HG03025 (cell line): ENCODE measurements around the gene CPLX1.

Experiments
- ATAC-seq: cut with Tn5 transposase; IDR thresholded peaks from one replicate; pipeline ENCODE4 v1.9.1; 2021; ENCODE audit warnings: mild to moderate bottlenecking, moderate library complexity; ENCODE audit not compliant: unreplicated experiment, low FRiP score

Gene CPLX1

DNA sequence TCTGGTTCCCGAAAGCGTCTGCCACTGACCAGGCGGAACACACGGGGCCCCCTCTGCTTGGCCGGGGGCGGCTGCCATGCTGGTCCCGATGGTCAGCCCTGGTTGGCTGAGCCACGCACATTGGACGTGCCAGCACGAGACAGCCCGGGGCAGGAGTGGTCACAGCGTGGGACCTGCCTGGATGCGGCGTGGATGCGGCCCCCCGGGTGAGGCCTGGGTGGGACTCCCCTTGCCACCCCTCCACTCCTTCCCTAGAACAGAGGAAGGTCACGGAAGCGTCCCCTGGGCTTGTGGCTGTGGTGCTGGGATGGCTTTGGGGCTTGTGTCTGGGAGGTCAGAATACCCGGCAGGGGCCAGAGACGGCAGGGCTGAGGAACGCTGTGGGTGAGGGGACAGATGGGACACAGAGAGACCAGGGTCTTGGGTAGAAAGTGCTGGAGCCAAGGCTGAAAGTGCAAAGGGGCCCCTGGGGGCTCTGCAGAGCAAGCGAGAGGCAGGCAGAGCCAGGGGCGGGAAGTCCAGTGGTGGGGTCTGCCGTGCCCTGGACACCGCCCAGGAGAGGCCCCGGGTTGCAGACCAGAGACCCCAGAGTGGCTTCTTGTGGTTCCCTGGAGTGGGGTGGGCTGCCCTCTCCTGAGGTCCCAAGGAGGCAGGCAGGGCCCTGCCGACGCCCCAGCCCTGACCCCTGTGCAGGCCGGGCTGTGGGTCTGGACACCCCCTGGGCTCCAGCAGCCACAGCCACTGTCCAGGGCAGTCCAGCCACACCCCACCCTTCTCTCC, 8.6 kb upstream of the CPLX1 start:
- ATAC-seq = no peak

DNA sequence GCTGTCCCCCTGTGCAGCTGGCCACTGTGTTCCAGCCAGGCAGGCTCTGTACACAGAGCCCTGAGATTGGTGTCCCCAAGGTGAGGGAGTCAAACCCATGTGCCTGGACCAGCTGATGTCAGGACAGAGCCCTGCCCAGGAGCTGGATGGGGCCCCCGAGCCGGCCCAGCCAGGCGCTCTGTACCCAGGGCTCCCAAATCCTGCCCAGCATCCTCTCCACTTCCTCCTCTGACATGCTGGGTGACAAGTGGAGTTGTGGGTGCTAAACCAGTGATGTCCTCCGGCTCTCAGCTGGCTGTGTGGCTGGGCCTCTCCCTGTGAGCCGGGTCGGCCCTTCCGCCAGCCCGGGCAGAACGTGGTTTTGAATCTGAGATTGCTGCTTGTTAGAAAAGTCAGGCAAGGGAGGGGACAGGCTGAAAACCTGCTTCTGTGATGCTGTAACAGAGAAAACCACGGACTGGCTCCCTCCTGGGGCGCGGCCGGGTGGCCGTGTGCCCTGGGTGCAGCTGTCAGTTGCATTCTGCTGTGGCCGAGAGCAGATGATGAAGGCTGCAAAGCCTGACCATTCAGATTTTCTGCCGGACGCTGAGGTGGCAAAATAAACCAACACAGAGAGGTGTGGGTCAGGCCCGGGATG, 7.9 kb upstream of the CPLX1 start:
- no peak for ATAC-seq

GRCh38 chr4:833156-833555, 7.2 kb upstream of the CPLX1 start:
- no peak for ATAC-seq

DNA sequence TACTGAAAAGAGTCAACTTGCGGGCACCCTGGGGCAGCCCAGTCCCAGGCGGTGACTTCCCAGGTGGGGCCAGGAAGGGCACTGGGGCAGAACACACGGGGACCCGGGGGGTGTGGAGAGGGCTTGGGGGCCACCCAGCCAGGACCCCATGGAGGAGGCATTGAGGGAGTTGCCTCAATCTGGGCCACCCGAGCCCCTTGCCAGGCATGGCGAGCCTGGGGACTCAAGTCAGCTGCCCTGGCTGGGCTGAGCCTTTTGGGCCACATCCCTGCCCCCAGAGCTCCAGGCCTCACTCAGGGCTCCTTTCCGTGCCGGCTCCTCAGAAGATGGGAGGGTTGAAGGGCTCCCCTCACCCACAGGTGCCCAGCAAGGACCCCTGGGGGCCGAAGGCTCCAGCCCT, 6.6 kb upstream of the CPLX1 start:
- no peak for ATAC-seq

DNA sequence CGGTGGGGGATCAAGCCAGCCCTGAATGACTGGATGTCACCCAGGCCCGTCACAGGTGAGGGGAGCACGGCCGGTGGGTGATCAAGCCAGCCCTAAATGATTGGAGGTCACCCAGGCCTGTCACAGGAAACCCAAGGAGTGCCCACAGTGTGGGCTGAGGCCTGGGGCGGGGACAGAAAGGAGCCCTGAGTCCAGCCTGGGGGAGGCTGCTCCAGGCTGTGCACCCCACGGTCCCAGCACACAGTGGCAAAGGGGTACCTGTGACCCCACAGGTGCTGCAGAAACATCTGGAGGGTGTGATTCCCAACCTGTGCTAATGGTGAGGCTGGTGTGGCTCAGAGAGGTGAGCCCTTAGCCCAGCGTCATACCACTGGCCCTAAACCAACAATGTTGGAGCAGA, 6.2 kb upstream of the CPLX1 start:
- no peak for ATAC-seq

GRCh38 chr4:831483-831805, 5.5 kb upstream of the CPLX1 start:
- no peak for ATAC-seq

DNA sequence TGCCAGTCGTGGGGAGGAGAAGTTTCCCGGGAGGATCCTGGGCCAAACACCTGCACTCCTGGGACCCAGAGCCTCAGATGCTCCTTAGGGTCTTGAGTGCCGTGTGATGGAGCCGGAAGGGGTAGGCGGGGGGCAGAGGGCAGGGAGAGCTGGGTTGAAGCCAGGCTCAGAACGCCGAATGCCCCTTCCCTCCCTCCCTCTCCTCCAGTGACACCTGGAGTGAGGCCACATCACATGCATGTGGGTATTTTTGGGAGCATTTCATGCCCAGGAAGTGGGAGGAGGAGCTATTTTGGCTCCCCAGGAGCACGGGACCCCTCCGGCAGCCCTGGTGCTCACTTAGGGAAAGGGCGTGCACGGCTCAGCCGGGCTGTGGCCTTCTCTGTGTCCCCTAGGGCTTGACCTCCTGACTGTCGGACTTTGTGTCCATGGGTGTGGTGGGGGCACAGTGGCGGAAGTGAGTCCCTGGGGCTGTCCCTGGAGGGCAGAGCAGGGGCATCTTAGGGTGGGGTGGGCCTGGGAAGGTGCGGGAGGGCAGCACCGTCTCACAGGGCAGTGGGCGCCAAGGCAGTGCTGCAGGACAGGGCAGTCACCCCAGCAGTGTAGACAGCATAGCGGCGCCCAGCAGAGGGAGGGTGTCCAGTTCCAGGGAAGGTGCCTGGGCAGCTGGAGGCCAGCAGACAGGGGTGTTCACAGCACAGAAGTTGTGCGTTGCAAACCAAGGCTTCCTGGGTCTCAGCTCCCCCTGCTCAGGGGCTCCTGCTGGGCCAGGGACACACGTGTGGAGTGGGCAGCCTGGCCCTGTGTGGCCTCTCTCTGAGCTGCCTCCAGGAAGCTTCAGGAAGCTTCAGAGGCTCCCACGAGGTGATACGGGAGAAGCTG, 4.9 kb upstream of the CPLX1 start:
- no peak for ATAC-seq

- no peak for ATAC-seq
These were observed 4.1 kb upstream of the CPLX1 start for GRCh38 chr4:829761-830600.

DNA sequence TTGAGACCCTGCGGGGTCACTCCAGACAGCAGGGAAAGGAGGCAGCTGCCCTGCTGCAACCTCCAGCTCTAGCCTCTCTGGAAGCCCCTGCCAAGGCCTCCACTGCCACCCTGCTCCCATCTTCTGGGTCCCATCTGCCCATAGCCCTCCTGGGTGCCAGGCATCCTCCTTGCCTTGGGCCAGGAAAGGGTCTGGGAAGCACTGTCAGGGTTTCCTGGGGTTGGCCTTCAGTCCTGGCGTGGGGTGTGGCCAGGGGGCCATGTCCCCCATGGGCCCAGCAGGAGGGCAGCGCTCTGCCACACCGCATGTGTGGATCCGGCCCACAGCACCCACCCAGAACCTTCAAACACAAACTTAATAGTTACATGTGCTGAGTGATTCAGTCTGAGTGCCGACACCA, 3.4 kb upstream of the CPLX1 start:
- ATAC-seq = no peak

GRCh38 chr4:828641-829271, 2.8 kb upstream of the CPLX1 start:
- ATAC-seq = no peak

DNA sequence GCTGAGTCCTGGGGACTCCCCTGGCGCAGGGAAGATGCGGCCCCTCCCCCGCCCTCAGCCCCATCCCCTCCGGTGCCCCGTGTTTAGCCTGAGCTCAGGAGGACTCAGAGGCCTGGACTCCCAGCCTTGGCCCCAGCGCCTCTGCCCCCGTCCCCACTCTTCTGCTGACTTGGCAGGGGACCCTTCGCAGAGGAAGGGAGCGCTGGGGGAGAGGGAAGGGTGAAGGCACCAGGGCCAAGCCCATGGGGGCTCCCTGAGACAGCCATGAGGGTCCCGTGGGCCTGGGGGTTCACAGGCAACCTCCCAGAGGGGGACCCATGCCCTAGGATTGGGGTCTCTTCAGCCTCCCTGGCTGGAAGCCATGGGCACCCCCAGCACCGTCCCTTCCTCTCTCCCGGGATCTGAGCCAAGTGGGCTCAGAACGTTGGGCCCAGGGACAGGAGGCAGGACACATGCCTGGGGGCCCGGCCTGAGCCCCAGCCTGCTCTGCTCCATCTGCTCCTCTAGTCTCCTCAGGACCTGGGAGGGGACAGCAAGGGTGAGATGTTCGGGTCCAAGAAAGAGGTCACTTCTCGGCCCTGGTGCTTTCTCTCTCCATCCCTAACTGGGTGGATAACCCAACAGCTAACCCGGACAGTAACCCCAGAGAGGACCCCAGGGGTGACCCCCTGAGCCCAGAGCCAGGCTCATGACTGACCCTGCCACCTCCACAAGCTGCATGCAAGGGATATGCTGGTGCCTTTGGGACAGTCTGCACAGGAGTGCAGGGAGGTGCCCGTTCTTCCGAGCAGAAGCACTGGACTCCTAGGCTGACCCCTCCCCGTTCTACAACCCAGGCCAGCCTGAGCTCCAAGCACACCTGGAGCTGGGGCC, 1.5 kb upstream of the CPLX1 start:
- no peak for ATAC-seq

- ATAC-seq = no peak
These were observed 729 bp upstream of the CPLX1 start for GRCh38 chr4:826508-827208.

DNA sequence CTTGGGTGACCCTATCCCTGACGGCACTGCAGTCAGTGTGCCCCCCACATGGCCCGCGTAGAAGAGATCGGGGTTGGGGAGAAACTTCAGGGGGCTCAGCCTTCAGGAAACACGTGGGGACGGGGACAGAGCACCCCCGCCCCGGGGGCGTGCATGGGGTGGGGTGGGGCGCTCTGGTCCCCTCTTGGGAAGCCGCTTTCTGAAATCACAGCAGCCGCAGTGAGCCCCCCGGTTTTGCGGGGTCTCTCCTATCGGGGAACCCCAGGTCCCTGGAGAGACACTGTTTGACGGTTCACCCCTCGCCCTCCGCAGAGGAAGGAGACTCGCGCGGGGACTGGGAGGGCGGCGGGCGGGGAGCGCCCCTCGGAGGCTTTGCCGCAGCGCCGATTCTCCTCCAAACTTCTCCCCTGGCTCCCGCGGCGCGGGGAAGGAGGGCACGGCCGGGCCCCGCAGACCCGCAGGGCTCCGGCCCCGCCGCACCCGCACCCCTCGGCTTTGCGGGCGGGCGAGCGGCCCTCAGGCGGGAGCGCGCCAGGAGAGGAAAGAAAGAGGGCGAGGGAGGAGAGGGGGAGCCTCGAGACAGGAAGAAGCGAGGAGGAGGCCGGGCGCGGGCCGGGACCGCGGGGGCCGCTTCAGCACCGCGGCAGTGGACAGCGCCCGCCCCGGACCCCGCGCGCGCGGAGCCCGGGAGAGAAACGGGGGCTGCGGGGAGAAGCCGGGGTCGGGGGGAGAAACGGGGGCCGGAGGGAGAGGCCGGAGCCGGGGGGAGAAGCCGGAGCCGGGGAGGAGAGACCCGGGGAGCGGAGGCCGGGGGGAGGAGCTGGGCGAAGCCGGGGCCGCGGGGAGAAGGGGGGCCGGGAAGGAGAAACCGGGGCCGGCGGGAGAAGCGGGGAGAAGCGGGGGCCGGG, 612 bp downstream of the CPLX1 start:
- ATAC-seq = no peak

DNA sequence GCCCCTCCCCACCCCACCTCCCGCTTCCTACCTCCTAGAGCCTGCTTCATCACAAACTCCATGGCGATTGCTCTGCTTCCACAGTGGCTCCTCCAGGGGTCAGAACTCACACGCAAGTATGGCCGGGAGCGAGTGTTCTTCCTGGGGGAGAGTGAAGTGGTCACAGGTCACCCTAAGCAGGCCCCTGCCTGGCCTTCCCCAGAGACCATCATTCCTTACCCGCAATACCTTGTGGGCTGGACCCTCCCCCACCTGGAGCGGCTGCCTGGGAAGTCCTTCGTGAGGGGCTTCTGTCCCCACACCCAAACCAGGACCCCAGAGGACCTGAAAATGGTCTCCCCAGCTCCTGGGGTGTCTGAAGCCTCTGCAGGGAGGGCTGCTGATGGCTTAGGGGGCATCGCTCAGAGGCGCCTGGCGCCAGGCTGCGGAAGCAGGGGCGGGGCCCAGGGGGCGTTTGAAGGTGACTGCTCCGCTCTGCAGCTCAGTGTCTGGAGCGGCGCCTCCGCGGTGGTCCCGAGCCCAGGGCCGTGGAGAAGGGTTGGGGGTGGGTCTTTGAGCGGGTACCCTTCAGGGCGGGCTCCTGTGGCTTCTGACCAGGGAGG, 1.4 kb downstream of the CPLX1 start:
- ATAC-seq = no peak

DNA sequence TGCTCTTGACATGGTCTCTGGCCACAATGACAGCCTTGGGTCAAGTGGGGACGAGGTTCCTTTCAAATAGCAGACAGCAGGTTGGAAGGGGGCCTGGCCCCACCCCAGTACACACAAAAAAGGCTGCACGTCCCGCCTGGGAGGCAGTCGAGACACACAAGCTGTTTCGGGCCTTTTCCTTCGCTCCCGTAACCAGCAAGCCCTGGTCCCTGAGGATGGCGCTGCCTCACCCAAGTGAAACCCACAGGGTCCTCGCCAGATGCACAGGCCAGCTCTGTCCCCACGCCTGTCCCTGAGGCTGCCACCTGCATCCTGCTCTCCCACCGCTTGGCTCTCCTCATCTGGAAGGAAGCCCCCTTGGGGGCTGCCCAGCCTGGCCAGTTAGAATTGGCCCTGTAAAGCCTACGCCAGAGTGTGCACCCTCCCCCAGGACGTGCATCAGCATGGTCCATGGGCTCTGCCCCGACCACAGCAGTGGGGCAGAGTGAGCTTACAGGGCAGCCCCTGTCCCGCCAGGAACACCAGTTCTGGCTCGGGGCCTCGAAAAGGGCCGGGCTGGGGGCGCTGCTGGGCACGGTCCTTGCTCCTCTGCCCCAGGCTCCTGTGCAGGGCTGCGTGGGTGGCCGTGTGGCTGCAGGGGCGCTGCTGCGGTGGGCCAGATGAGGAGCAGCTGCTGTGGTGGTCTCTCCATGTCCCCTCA, 2.0 kb downstream of the CPLX1 start:
- ATAC-seq = no peak

DNA sequence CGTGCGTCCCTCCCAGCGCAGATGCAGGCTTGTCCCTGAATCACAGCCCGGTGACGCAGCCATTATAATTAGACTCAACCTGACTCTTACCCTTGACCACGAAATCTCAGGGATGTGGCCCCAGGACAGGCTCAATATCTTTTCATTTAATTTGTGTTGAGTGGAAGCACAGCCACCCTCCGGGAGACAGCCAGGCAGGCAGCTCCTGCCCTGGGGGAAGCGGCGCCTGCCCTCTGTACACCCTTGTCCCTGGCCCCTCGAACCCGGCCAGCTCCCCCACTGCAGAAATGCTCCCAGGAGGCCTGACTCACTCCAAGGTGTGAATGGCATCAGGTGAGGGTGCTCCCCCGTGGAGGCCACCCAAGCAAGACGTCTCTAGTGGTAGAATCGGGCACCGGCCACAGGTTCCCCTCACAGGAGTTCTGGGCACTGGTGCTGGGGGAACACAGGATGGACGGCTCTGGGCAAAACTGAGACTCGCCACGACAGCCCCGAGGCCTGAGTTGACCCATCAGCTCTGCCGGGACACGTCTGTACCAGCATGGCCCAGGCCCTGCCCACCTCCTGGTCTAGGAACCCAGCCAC, 2.7 kb downstream of the CPLX1 start:
- ATAC-seq = no peak
